Measurements from ENCODE around the gene COL27A1.

The COL27A1 gene

GRCh38 chr9:114296338-114296737 lies 141.0 kb downstream of the COL27A1 start:
- no peak for DNase-seq (ENCODE audit: low spot score in 2 of 2)
- no peak overlapping the region for H3K27ac Mint-ChIP-seq
- H3K4me3 Mint-ChIP-seq: no peak overlapping the region
- no peaks in the 10 kb centered on the region for H3K4me1 Mint-ChIP-seq
- peaks cover 10% of the 10 kb centered on the region for H3K9me3 Mint-ChIP-seq
- H3K36me3 Mint-ChIP-seq: no peaks in the 10 kb centered on the region
- peaks cover 3% of the 10 kb centered on the region for H3K27me3 Mint-ChIP-seq
- no peak for ATAC-seq (ENCODE audit: low read depth)

GRCh38 chr9:114299286-114300152 lies 144.2 kb downstream of the COL27A1 start:
- Mint-ChIP-seq H3K27ac (no peak overlapping the region), H3K4me1 (no peaks in the 10 kb centered on the region), H3K36me3 (no peaks in the 10 kb centered on the region), H3K4me3 (no peak overlapping the region), H3K9me3 (peaks cover 10% of the 10 kb centered on the region), H3K27me3 (peaks cover 5% of the 10 kb centered on the region)
- no peak for ATAC-seq (ENCODE audit: low read depth)
- DNase-seq (ENCODE audit: low spot score in 2 of 2): no peak

DNA sequence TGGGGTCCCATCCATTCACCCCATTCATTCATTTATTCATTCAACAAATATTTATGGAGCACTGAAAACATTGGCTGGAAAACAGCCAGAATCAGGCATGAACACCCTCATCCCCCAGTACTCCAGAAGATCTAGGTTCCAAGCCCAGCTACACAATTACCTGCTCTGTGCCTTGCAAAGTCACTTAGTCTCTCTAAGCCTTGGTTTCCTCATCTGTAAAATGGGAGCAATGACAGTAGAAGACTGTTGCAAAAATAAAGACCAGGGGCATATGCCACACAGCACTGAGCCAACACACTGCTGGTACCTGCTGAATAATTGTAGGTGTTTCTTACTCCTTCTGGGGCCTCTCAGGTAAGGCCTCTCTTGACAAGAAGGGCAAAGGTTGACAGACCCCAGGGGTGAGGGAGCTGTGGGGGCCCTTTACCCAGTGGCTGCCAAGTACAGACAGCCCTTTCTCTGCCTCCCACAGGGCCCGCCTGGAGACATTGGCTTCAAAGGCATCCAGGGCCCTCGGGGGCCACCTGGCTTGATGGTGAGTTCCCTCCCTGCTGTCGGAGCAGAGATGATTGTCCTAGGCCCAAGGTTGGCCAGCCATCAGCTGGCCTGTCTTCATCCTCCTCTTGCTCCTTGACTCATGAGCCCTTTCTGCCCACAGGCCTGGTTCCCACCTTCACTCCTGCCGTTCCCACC lies 145.0 kb downstream of the COL27A1 start:
- Mint-ChIP-seq H3K36me3 (no peaks in the 10 kb centered on the region), H3K9me3 (peaks cover 6% of the 10 kb centered on the region), H3K27ac (no peak overlapping the region), H3K27me3 (peaks cover 5% of the 10 kb centered on the region), H3K4me1 (no peaks in the 10 kb centered on the region), H3K4me3 (no peak overlapping the region)
- ATAC-seq (ENCODE audit: low read depth): no peak
- DNase-seq (ENCODE audit: low spot score in 2 of 2): no peak

- ATAC-seq (ENCODE audit: low read depth) (no peak), DNase-seq (ENCODE audit: low spot score in 2 of 2) (no peak)
- peaks cover 1% of the 10 kb centered on the region for H3K9me3 Mint-ChIP-seq
- H3K4me1 Mint-ChIP-seq: peaks cover 4% of the 10 kb centered on the region
- peaks cover 9% of the 10 kb centered on the region for H3K27me3 Mint-ChIP-seq
- H3K4me3 Mint-ChIP-seq: no peak overlapping the region
- H3K36me3 Mint-ChIP-seq: no peaks in the 10 kb centered on the region
- no peak overlapping the region for H3K27ac Mint-ChIP-seq
Measured at GRCh38 chr9:114300846-114301797, 145.8 kb downstream of the COL27A1 start.

GRCh38 chr9:114301798-114302565 lies 146.6 kb downstream of the COL27A1 start:
- Mint-ChIP-seq H3K27ac (no peak overlapping the region), H3K27me3 (peaks cover 9% of the 10 kb centered on the region), H3K36me3 (no peaks in the 10 kb centered on the region), H3K9me3 (no peaks in the 10 kb centered on the region), H3K4me3 (no peak overlapping the region), H3K4me1 (peaks cover 4% of the 10 kb centered on the region)
- ATAC-seq (ENCODE audit: low read depth): no peak
- DNase-seq (ENCODE audit: low spot score in 2 of 2): peak in 1 of 2 donors; percentile 9

DNA sequence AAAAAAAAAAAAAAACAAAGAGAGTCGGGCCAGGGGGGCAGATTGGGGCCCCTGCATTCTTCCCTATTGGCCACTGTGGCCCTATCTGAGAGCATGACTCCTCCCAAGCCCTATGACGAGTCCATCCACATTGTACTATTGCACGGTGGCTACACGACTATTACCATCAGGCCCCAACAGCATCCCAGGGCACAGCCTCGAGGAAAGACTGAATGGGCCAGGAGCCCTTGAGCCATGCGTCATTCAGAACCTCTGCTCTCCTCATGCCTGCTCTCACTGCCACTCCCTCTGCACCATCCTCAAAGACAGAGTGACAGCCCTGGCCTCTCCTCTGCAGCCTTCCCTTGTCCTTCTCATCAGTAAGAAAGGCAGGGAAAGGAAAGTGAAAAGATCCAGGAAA lies 147.4 kb downstream of the COL27A1 start:
- Mint-ChIP-seq H3K9me3 (no peaks in the 10 kb centered on the region), H3K4me1 (peaks cover 4% of the 10 kb centered on the region), H3K36me3 (no peaks in the 10 kb centered on the region), H3K27me3 (peaks cover 9% of the 10 kb centered on the region), H3K4me3 (no peak overlapping the region), H3K27ac (no peak overlapping the region)
- no peak for ATAC-seq (ENCODE audit: low read depth)
- DNase-seq (ENCODE audit: low spot score in 2 of 2): no peak

- ATAC-seq (ENCODE audit: low read depth) (no peak), DNase-seq (ENCODE audit: low spot score in 2 of 2) (peak in 1 of 2 donors; percentile 4)
- Mint-ChIP-seq H3K27ac (no peak overlapping the region), H3K27me3 (peaks cover 9% of the 10 kb centered on the region), H3K4me3 (no peak overlapping the region), H3K36me3 (no peaks in the 10 kb centered on the region), H3K9me3 (no peaks in the 10 kb centered on the region), H3K4me1 (peaks cover 4% of the 10 kb centered on the region)
Measured at GRCh38 chr9:114303571-114303970, 148.2 kb downstream of the COL27A1 start.

GRCh38 chr9:114303977-114304376 lies 148.6 kb downstream of the COL27A1 start:
- H3K4me3 Mint-ChIP-seq: no peak overlapping the region
- no peak overlapping the region for H3K27ac Mint-ChIP-seq
- peak in 1 of 2 donors; percentile 2 for DNase-seq (ENCODE audit: low spot score in 2 of 2)
- H3K27me3 Mint-ChIP-seq: peaks cover 9% of the 10 kb centered on the region
- no peaks in the 10 kb centered on the region for H3K9me3 Mint-ChIP-seq
- ATAC-seq (ENCODE audit: low read depth): no peak
- H3K4me1 Mint-ChIP-seq: peaks cover 4% of the 10 kb centered on the region
- H3K36me3 Mint-ChIP-seq: no peaks in the 10 kb centered on the region

DNA sequence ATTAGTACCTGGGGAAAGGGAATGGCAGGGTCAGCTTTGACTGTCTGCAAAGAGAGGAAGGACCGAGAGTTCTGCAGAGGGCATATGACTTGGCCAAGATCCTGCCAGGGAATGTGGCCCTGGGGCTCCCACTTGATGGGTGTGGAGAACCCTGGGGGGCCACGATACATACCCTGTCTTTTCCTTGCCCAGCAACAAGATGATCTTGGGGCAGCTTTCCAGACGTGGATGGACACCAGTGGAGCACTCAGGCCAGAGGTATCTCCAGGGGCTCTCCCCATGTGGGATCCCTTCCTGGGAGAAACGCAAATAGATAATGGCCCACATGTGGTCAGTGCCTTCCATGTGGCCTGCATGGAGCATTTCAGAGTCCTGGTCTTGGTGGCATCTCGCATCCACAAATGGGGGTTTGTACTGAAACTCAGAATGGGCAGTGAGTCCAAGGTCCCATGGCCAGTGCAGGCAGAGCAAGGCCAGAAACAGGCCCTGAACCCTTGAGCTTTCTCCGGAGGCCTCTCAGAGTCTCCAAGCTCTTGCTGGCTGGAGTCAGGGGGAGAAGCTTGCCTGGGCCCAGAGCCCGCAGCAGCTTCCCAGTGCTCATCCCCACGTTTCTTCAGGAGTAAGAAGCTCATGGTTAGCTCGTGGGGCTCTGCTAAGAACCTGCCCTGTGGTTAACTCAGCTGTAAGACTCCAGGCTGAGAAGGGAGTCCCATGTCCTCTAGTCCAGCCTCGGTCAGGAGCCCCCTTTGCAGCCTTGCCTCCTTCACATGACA lies 149.3 kb downstream of the COL27A1 start:
- H3K9me3 Mint-ChIP-seq: no peaks in the 10 kb centered on the region
- DNase-seq (ENCODE audit: low spot score in 2 of 2): peak in 1 of 2 donors; percentile 7
- peaks cover 4% of the 10 kb centered on the region for H3K4me1 Mint-ChIP-seq
- ATAC-seq (ENCODE audit: low read depth): no peak
- no peak overlapping the region for H3K4me3 Mint-ChIP-seq
- H3K27me3 Mint-ChIP-seq: peaks cover 9% of the 10 kb centered on the region
- H3K36me3 Mint-ChIP-seq: no peaks in the 10 kb centered on the region
- no peak overlapping the region for H3K27ac Mint-ChIP-seq

DNA sequence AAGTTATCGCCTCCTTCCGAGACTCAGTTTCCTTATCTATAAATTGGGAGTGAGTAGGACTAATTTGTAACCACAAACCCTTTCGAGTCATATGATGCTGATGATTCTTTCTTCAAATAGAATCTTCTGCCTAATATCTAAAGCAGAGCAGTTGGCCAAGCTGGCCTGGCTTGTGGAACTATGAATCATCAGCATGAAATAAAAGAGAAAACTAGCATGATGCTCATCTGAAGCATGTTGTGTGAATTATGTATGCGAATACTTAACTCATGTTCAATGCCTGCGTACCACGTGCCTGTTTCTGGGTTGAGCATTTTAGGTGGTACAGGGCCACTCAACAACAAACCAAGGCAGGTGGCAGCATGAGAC lies 152.5 kb downstream of the COL27A1 start:
- Mint-ChIP-seq H3K27me3 (peaks cover 6% of the 10 kb centered on the region), H3K4me3 (no peak overlapping the region), H3K27ac (no peak overlapping the region), H3K9me3 (no peaks in the 10 kb centered on the region), H3K36me3 (no peaks in the 10 kb centered on the region), H3K4me1 (peaks cover 4% of the 10 kb centered on the region)
- ATAC-seq (ENCODE audit: low read depth) (no peak), DNase-seq (ENCODE audit: low spot score in 2 of 2) (peak in 1 of 2 donors; percentile 6)

GRCh38 chr9:114308361-114308950 lies 153.1 kb downstream of the COL27A1 start:
- Mint-ChIP-seq H3K36me3 (no peaks in the 10 kb centered on the region), H3K27ac (no peak overlapping the region), H3K4me3 (no peak overlapping the region), H3K4me1 (peaks cover 4% of the 10 kb centered on the region), H3K27me3 (peaks cover 6% of the 10 kb centered on the region), H3K9me3 (no peaks in the 10 kb centered on the region)
- DNase-seq (ENCODE audit: low spot score in 2 of 2): peak in 1 of 2 donors; percentile 9
- ATAC-seq (ENCODE audit: low read depth): no peak

- Mint-ChIP-seq H3K27me3 (peaks cover 5% of the 10 kb centered on the region), H3K9me3 (no peaks in the 10 kb centered on the region), H3K4me1 (peaks cover 4% of the 10 kb centered on the region), H3K27ac (no peak overlapping the region), H3K4me3 (no peak overlapping the region), H3K36me3 (no peaks in the 10 kb centered on the region)
- no peak for DNase-seq (ENCODE audit: low spot score in 2 of 2)
- ATAC-seq (ENCODE audit: low read depth): no peak
Measured at GRCh38 chr9:114309096-114309495, 153.8 kb downstream of the COL27A1 start.
